Prostate gland (tissue), 2 donors: ENCODE results near the gene TARS1.

Experiments
- CTCF ChIP-seq, 4 experiments: fragments of 200-600 bp in 2 of 4; fragments of 450-650 bp in 2 of 4; sonication (generic) in 2 of 4; IDR thresholded peaks; 1 replicate in 3 of 4; 2 replicates in 1 of 4; pipeline ENCODE4 v1.5.1; 2016 to 2019; ENCODE audit warnings: antibody characterized with exemption in 4 of 4, mild to moderate bottlenecking in 2 of 4, moderate library complexity in 2 of 4
- POLR2AphosphoS5 ChIP-seq: sonication (generic); formaldehyde crosslinking; IDR thresholded peaks from one replicate; pipeline ENCODE4 v1.6.1; 2017; ENCODE audit warnings: antibody characterized with exemption

GRCh38 chr5:33490071-33490665 is 49.4 kb downstream of the TARS1 start:
- TF ChIP-seq CTCF (IDR thresholded peaks at IDR 0.05): no peak
- TF ChIP-seq POLR2AphosphoS5: no peak
